B cell (primary cell): ENCODE measurements around the gene POLR2A. TPM values are rescaled to one million over a fixed set of nuclear protein-coding genes. Genes with fewer than 3 reads are reported as not detected.
A peak's percentile ranks its signal among the peaks of the same experiment; 100 is the strongest.

Experiments
- ATAC-seq: fragments of 200-7000 bp; cut with Tn5 transposase; one replicate; pipeline ENCODE4 v1.10.0; 2021; ENCODE audit warnings: low read depth, mild to moderate bottlenecking, moderate number of reproducible peaks, moderate library complexity
- CTCF ChIA-PET: fragments of 350-600 bp; sonication (Branson Sonifier 250); formaldehyde crosslinking; loops from one replicate; lab custom pipeline; 2021; ENCODE audit warnings: antibody characterized with exemption, inconsistent platforms; lab: Charles Lee
- POLR2A ChIA-PET: fragments of 350-600 bp; sonication (Branson Sonifier 250); formaldehyde crosslinking; loops from one replicate; lab custom pipeline; 2021; ENCODE audit warnings: antibody characterized with exemption; lab: Charles Lee
- DNase-seq: peaks from one replicate; pipeline ENCODE4 v3.0.0; 2013
- H2AFZ ChIP-seq: 2 replicates; pipeline ENCODE4 v1.6.1; 2012; ENCODE audit warnings: mild to moderate bottlenecking, low read depth, low read length; ENCODE audit not compliant: insufficient read depth, poor library complexity, severe bottlenecking
- H3K27ac ChIP-seq, 2 donors: 1 replicate in 1 of 2; 2 replicates in 1 of 2; pipeline ENCODE4 v1.5.1; 2012 to 2013; ENCODE audit warnings: low read length in 2 of 2, mild to moderate bottlenecking in 2 of 2, moderate library complexity in 1 of 2
- H3K27me3 ChIP-seq, 4 experiments: fragments of 200-600 bp in 1 of 4; sonication (generic) in 1 of 4; replicated peaks in 1 of 4; 1 replicate in 2 of 4; 2 replicates in 2 of 4; pipeline versions ENCODE4 v1.6.1 to v1.7.0; 2013 to 2016; ENCODE audit warnings: low read length in 3 of 4, mild to moderate bottlenecking in 2 of 4, mixed read lengths in 1 of 4, moderate library complexity in 1 of 4; ENCODE audit not compliant: insufficient read depth in 4 of 4, control insufficient read depth in 3 of 4; ENCODE audit errors: control extremely low read depth in 1 of 4
- H3K36me3 ChIP-seq, 2 experiments: replicated peaks in 1 of 2; 1 replicate in 1 of 2; 2 replicates in 1 of 2; pipeline versions ENCODE4 v1.6.1 to v1.7.1; 2013; ENCODE audit warnings: low read length in 1 of 2; ENCODE audit not compliant: insufficient read depth in 2 of 2, control insufficient read depth in 1 of 2; ENCODE audit errors: control extremely low read depth in 1 of 2, extremely low read depth in 1 of 2
- H3K4me1 ChIP-seq, 2 donors: fragments of 200-600 bp in 1 of 2; sonication (generic) in 1 of 2; 1 replicate in 1 of 2; 2 replicates in 1 of 2; pipeline versions ENCODE4 v1.5.1 to v1.6.1; 2013 to 2017; ENCODE audit warnings: low read length in 2 of 2; ENCODE audit not compliant: control insufficient read depth in 2 of 2, insufficient read depth in 2 of 2
- H3K4me2 ChIP-seq: replicated peaks from 2 replicates; pipeline ENCODE3; 2012; ENCODE audit warnings: mild to moderate bottlenecking, low read depth, low read length; ENCODE audit not compliant: poor library complexity, severe bottlenecking
- H3K4me3 ChIP-seq, 5 experiments: fragments of 200-600 bp in 1 of 5; sonication (generic) in 1 of 5; 1 replicate in 3 of 5; 2 replicates in 2 of 5; pipeline versions ENCODE4 v1.5.1 to v1.7.0; 2011 to 2016; ENCODE audit warnings: low read length in 4 of 5, mild to moderate bottlenecking in 4 of 5, low read depth in 2 of 5, control low read depth in 1 of 5, moderate library complexity in 1 of 5; ENCODE audit not compliant: insufficient read depth in 1 of 5; ENCODE audit errors: control extremely low read depth in 1 of 5, extremely low read depth in 1 of 5
- H3K79me2 ChIP-seq: fragments of 200-600 bp; sonication (generic); one replicate; pipeline ENCODE4 v1.6.0; 2016; ENCODE audit warnings: low read length; ENCODE audit not compliant: control insufficient read depth, insufficient read depth
- H3K9ac ChIP-seq: fragments of 200-600 bp; sonication (generic); 2 replicates; pipeline ENCODE4 v1.6.1; 2017; ENCODE audit warnings: mild to moderate bottlenecking, low read length, moderate library complexity
- H3K9me3 ChIP-seq, 3 donors: one replicate each; pipeline versions ENCODE4 v1.6.1 to v1.7.1; 2013; ENCODE audit warnings: low read length in 2 of 3; ENCODE audit not compliant: control insufficient read depth in 2 of 3, insufficient read depth in 1 of 3; ENCODE audit errors: control extremely low read depth in 1 of 3
- H4K20me1 ChIP-seq: 2 replicates; pipeline ENCODE4 v1.6.0; 2012; ENCODE audit warnings: mild to moderate bottlenecking, low read length; ENCODE audit not compliant: insufficient read depth, control insufficient read depth, poor library complexity, severe bottlenecking
- H3K27ac Mint-ChIP-seq: one replicate; pipeline ENCODE4 v1.8.0; 2021; ENCODE audit warnings: mixed read lengths
- H3K27me3 Mint-ChIP-seq: one replicate; pipeline ENCODE4 v1.8.0; 2021; ENCODE audit warnings: mixed read lengths
- H3K4me1 Mint-ChIP-seq: one replicate; pipeline ENCODE4 v1.8.0; 2021; ENCODE audit warnings: mixed read lengths
- H3K4me3 Mint-ChIP-seq: one replicate; pipeline ENCODE4 v1.8.0; 2021; ENCODE audit warnings: mixed read lengths
- H3K9me3 Mint-ChIP-seq: one replicate; pipeline ENCODE4 v1.8.0; 2022; ENCODE audit warnings: mixed read lengths; ENCODE audit not compliant: insufficient read depth
- CTCF ChIP-seq: fragments of 200-600 bp; IDR thresholded peaks from one replicate; pipeline ENCODE4 v1.8.0; 2022; ENCODE audit warnings: antibody characterized with exemption, mild to moderate bottlenecking
- EZH2 ChIP-seq: IDR thresholded peaks from 2 replicates; pipeline ENCODE4 v1.6.1; 2012; ENCODE audit warnings: borderline replicate concordance, low read depth, mild to moderate bottlenecking, moderate library complexity, low read length; ENCODE audit not compliant: insufficient read depth, poor library complexity, severe bottlenecking
- WGBS: methylation state at CpG from one replicate; pipeline ENCODE4 v1.1.5; 2013; ENCODE audit warnings: missing lambda C conversion rate; ENCODE audit not compliant: insufficient coverage; 5-methylcytosine and 5-hydroxymethylcytosine counted together
- intact Hi-C: fragments of 100-400 bp; cut with micrococcal nuclease; formaldehyde crosslinking; loops from one replicate; pipeline ENCODE4 v1.10.0; 2022
- polyA plus RNA-seq: library from polyadenylated mRNA; depleted of rRNA; stranded (reverse); fragments of >200 nt; gene quantifications from 2 replicates; pipeline ENCODE4 v1.2.3, GENCODE V29; 2012
- total RNA-seq, 2 donors: library from RNA; stranded (reverse); fragments of 120-200 nt in 1 of 2; gene quantifications; 1 replicate in 1 of 2; 2 replicates in 1 of 2; pipeline versions ENCODE4 v1.2.3 to v1.2.4, GENCODE V29; 2013 to 2022

POLR2A gene
- total and polyA plus RNA-seq, 2 donors (not counting 1 experiment from before 2014, with no cell fraction given), result 56.5 to 225 TPM

GRCh38 chr17:7490144-7490543, 6.0 kb downstream of the POLR2A start:
- H3K27me3 Mint-ChIP-seq, result no peaks in the 10 kb centered on the region
- ChIA-PET CTCF (interaction anchor here (0.7 kb wide), 1 partner anchor 71 kb away, joined by 3 read pairs; the partner anchor contains the start of gene SENP3), POLR2A (no interaction called here)
- intact Hi-C loops, result no loop called here
- no peak overlapping the region for H3K27ac Mint-ChIP-seq
- Histone ChIP-seq H3K27me3 (no peaks in the 10 kb centered on the region), H3K4me1 (peaks cover 18 to 26% of the 10 kb centered on the region in 2 donors), H3K9ac (no peak overlapping the region), H4K20me1 (peaks cover 92% of the 10 kb centered on the region), H3K36me3 (peaks cover 2 to 36% of the 10 kb centered on the region in 2 experiments), H3K4me3 (no peak overlapping the region), H3K9me3 (no peaks in the 10 kb centered on the region), H2AFZ (no peak overlapping the region), H3K79me2 (peaks cover 99% of the 10 kb centered on the region), H3K27ac (no peak overlapping the region), H3K4me2 (no peak overlapping the region)
- H3K4me1 Mint-ChIP-seq, result peaks cover 71% of the 10 kb centered on the region
- no peaks in the 10 kb centered on the region for H3K9me3 Mint-ChIP-seq
- ATAC-seq (no peak), DNase-seq (no peak)
- H3K4me3 Mint-ChIP-seq, result no peak overlapping the region
- WGBS, result 79% methylated on average over 7 of the region's 8 CpGs
- TF ChIP-seq CTCF (no peak), EZH2 (no peak)

DNA sequence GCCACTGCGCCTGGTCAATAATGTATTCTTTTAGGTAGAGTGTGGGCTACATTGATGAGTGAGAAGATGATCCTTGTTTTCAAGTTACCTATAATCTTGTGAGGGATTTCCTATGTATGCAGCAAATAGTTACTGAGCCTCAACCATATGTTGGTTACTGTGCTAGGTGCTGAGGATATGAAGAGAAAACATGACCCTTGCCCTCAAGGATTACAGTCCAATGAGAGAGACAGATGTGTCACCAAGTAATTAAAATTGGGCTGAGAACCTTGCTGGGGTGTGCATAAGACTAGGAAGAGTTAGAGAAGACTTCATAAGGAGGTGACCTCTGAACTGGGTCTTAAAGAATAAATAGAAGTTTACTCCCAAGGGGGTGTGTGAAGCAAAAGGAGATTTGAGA, 7.4 kb downstream of the POLR2A start:
- Histone ChIP-seq H4K20me1 (peaks cover 92% of the 10 kb centered on the region), H3K79me2 (peaks cover 95% of the 10 kb centered on the region), H3K36me3 (peaks cover 2 to 47% of the 10 kb centered on the region in 2 experiments), H3K9ac (no peak overlapping the region), H3K4me1 (peaks cover 7 to 12% of the 10 kb centered on the region in 2 donors), H3K9me3 (no peaks in the 10 kb centered on the region), H3K4me3 (no peak overlapping the region), H2AFZ (no peak overlapping the region), H3K27ac (no peak overlapping the region), H3K4me2 (no peak overlapping the region), H3K27me3 (no peaks in the 10 kb centered on the region)
- Mint-ChIP-seq H3K4me3 (no peak overlapping the region), H3K27me3 (no peaks in the 10 kb centered on the region), H3K4me1 (peaks cover 61% of the 10 kb centered on the region), H3K27ac (peak overlapping the region; percentile 55), H3K9me3 (no peaks in the 10 kb centered on the region)
- ChIA-PET CTCF (interaction anchor here (1.0 kb wide), 1 partner anchor 136 kb away, joined by 3 read pairs; no protein-coding TSS in a partner anchor), POLR2A (interaction anchor here (0.6 kb wide), 1 partner anchor 253 kb away, joined by 3 read pairs; the partner anchor contains the start of gene PHF23)
- 100% methylated on average over 1 of the region's 1 CpG for WGBS
- no peak for ATAC-seq
- no peak for DNase-seq
- intact Hi-C loops, result no loop called here
- no peak for TF ChIP-seq EZH2
- TF ChIP-seq CTCF, result no peak
